ENCODE results near the gene EDA2R.

- no peak for TF ChIP-seq CTCF (conservative IDR thresholded peaks at IDR 0.05; ENCODE audit: low read length)
- no peak for TF ChIP-seq EZH2phosphoT487 (IDR thresholded peaks at IDR 0.05; ENCODE audit: borderline replicate concordance)
Observed at GRCh38 chrX:66632981-66633380, 5.9 kb downstream of the EDA2R start.
